Erythroblast (primary cell): ENCODE results near the gene CRB1.
"Not testable (repeated sequence)": the region's sequence is repeated elsewhere in the genome, so short reads cannot be mapped to it uniquely, and the experiment has no call there.

ENCODE experiments used
- DNase-seq, 2 experiments: peaks; one replicate each; lab custom pipeline; 2025; lab: John Stamatoyannopoulos, UW
- GATA1 ChIP-seq: IDR thresholded peaks from 2 replicates; pipeline ENCODE4 v1.6.1; 2011; ENCODE audit warnings: low read depth, mild to moderate bottlenecking, control low read depth, low read length, moderate library complexity
- POLR2A ChIP-seq: IDR thresholded peaks from 2 replicates; pipeline ENCODE4 v1.6.1; 2011; ENCODE audit warnings: mild to moderate bottlenecking, low read length

The CRB1 gene

GRCh38 chr1:197390856-197391255, 122.8 kb downstream of the CRB1 start:
- TF ChIP-seq POLR2A (no peak), GATA1 (no peak)
- DNase-seq, result no peak

- DNase-seq, result peak; percentile 8 to 19
- TF ChIP-seq POLR2A (no peak), GATA1 (no peak)
Measured at GRCh38 chr1:197391303-197392226, 123.5 kb downstream of the CRB1 start.

DNA sequence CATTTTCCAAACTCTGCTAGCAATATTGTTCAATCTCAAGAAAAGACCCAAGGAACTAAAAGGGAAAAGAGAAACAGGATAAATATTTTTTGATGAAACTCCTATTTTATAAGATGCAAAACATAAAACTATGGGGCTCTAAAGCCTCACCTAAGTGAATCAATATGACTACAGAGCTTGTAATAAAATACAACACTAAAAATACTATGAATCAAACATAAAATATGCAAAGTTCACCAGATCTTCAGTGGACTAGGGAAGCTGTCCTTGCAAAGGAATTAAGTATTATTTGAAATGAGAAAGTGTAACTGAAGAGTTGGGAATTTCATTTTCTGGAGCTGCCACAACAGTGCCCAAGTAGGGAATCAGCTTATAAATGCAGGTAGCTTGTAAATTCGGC, 124.5 kb downstream of the CRB1 start:
- TF ChIP-seq POLR2A (no peak), GATA1 (no peak)
- DNase-seq, result no peak

DNA sequence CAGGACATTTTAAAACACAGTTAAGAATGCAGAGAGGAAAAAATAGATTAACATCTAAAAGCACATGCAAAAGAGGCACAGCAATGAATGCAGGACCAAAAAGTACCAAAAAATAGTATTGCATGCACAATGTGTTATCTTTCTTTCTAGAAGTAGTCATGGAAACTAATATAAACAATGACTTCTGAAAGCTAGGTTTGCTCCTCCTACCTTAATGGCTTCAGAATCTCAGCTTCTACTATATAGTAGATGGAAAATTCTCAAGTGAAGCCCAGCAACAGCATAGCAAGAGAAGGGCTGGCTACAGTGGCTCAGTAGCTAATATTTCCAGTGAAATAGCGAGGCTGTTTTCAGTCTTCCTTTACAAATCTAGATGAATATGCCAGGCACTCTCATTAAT, 125.1 kb downstream of the CRB1 start:
- TF ChIP-seq POLR2A (no peak), GATA1 (no peak)
- DNase-seq, result peak in 1 of 2 experiments; percentile 26

GRCh38 chr1:197393772-197394171, 125.7 kb downstream of the CRB1 start:
- DNase-seq, result no peak
- TF ChIP-seq POLR2A, result no peak
- no peak for TF ChIP-seq GATA1

- DNase-seq, result peak in 1 of 2 experiments; percentile 4
- TF ChIP-seq POLR2A (no peak), GATA1 (no peak)
Measured at GRCh38 chr1:197394831-197395608, 127.0 kb downstream of the CRB1 start.

DNA sequence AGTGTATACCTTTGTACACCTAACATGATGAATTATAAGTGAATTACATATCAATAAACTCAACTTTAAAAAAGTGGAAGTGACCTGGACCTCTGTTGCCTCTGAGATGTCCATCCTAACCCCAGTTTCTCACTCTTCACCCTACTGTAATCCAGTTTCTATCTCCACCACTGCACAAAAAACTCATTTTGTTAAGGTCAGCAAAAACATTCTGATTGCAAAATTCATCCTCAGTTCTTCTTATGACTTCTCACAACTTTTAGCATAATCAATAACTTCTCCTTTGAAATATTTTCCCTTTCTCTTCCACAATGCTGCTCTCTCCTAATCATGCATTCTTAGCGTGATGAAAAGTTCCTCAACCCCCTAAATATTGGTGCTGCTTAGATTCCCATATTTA, 129.8 kb downstream of the CRB1 start:
- no peak for TF ChIP-seq POLR2A
- no peak for TF ChIP-seq GATA1
- no peak for DNase-seq

DNA sequence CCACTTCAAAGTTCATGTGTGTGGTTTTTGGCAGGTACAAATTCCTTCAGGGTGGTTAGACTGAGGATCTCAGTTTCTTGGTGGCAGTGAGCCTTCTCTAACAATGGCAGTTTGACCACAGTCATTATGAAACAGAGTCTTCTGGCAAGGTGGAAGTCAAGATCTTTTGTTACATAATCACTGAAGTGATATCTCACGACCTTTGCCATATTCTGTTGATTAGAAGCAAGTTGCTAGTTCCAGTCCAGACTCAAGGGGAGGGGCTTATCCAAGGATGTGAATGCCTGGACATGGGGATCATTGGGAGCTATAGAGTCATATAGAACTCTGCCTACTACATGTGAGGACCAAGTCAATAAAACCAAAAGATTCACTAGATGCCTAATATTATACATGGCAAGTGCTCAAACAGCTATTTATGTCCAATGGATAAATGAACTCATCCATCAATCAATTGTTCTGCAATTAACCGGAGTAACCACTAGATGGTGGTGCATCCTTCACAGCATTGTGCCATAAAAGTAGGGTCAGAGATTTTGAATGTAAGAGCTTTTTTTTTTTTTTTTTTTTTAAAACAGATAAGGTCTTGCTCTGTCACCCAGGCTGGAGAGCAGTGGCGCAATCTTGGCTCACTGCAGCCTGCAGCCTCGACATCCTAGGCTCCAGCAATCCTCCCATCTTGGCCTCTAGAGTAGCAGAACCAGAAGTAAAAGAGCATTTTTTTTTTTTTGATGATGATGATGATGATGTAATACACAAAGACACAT, 131.9 kb downstream of the CRB1 start:
- peak; percentile 82 to 83 for DNase-seq
- TF ChIP-seq POLR2A (no peak), GATA1 (no peak)

DNA sequence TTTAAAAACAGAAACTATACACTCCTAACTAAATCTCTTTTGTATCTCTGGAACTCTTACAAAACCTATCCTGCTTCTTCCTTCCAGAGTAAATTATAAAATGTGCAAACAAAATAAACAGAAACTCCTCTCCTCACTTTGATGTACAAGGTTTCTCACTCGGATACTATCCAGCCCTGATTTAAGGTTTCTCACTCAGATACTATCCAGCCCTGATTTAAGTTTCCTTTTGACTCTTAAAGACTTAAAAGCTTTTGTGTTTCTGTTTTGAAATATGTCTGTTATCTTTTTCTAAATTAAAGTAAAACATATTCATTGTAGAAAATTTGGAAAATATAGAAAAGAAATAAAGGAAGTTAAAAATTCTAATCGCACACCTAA, 132.5 kb downstream of the CRB1 start:
- no peak for DNase-seq
- TF ChIP-seq POLR2A, result no peak
- no peak for TF ChIP-seq GATA1

DNA sequence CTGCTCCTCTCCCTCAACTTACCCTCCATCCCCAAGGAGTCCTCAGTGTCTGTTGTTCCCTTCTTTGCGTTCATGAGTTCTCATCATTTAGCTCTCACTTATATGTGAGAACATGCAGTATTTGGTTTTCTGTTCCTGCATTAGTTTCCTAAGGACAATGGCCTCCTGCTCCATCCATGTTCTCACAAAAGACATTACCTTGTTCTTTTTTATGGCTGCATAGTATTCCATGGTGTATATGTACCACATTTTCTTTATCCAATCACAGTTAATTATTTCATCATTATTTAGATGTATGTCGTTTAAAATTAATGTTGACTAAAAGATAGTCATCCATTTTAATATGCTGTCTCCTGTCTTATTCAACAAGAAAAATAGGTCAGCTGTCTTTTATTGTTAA, 134.1 kb downstream of the CRB1 start:
- no peak for TF ChIP-seq POLR2A
- TF ChIP-seq GATA1, result no peak
- DNase-seq, result no peak

GRCh38 chr1:197404774-197405173, 136.7 kb downstream of the CRB1 start:
- DNase-seq, result not testable (repeated sequence)

- DNase-seq, result not testable (repeated sequence)
Measured at GRCh38 chr1:197405614-197406013, 137.6 kb downstream of the CRB1 start.

- no peak for DNase-seq
- TF ChIP-seq POLR2A (no peak), GATA1 (no peak)
Measured at GRCh38 chr1:197413564-197413963, 145.5 kb downstream of the CRB1 start.

GRCh38 chr1:197415221-197415620, 147.2 kb downstream of the CRB1 start:
- DNase-seq, result no peak
- TF ChIP-seq GATA1 (no peak), POLR2A (no peak)
